ENCODE measurements around the gene IRAG1. TPM values are rescaled to one million over a fixed set of nuclear protein-coding genes. Genes with fewer than 3 reads are reported as not detected.

The IRAG1 gene
- total and polyA plus RNA-seq, 7 experiments from 2014 or later = 0.11 to 1.4 TPM; not detected in 5

DNA sequence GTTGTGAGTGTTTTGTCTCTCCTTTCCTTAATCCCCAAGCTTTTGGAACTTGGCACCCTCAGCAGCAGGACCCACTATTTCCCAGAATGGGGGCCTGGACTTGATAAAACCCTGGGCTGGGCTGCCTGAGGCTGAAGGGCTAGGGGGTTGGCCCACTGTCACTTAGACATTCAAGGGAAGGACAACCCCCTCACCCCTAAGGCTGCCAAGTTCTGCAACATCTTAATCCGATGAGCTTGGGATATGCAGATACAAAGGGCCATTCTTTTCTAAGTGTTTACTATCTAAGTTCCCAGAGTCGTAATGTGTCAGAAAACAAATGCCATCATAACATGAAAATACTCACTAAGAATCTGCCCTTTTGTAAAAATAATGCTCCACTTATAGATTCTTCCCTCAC is 42.9 kb downstream of the IRAG1 start:
- Mint-ChIP-seq H3K27ac (no peak overlapping the region), H3K9me3 (no peaks in the 10 kb centered on the region), H3K27me3 (no peaks in the 10 kb centered on the region), H3K4me1 (peaks cover 0 to 15% (median 0%) of the 10 kb centered on the region in 7 donors), H3K36me3 (no peaks in the 10 kb centered on the region), H3K4me3 (no peak overlapping the region)
- intact Hi-C loops (cut with micrococcal nuclease) = loop anchor here in 1 of 2 donors (10.0 kb wide), 2 partner anchors 106 to 446 kb away; partner anchors contain the start of gene RNF141
- no peak overlapping the region for H3K27ac ChIP-seq (ENCODE audit: low read depth, low read length)
- ChIA-PET CTCF (interaction anchor here (0.7 to 7.6 kb wide), 5 partner anchors 109 to 371 kb away, joined by 3 to 65 read pairs (median 5); partner anchors contain the start of gene RNF141), POLR2A (no interaction called here)
- ATAC-seq = no peak
- no peaks in the 10 kb centered on the region for H3K36me3 ChIP-seq (ENCODE audit: control insufficient read depth in 2 of 3, insufficient read depth in 3 of 3, low read length in 3 of 3)
- DNase-seq = no peak
- H3K9me3 ChIP-seq (ENCODE audit: control insufficient read depth in 2 of 3, low read length in 3 of 3) = no peaks in the 10 kb centered on the region
- no peaks in the 10 kb centered on the region for H3K4me1 ChIP-seq (ENCODE audit: control insufficient read depth in 2 of 2, insufficient read depth in 2 of 2, low read length in 2 of 2)
- H3K4me3 ChIP-seq (ENCODE audit: low read length) = no peak overlapping the region
- no peaks in the 10 kb centered on the region for H3K27me3 ChIP-seq (ENCODE audit: control insufficient read depth in 2 of 2, insufficient read depth in 2 of 2, low read length in 2 of 2)

DNA sequence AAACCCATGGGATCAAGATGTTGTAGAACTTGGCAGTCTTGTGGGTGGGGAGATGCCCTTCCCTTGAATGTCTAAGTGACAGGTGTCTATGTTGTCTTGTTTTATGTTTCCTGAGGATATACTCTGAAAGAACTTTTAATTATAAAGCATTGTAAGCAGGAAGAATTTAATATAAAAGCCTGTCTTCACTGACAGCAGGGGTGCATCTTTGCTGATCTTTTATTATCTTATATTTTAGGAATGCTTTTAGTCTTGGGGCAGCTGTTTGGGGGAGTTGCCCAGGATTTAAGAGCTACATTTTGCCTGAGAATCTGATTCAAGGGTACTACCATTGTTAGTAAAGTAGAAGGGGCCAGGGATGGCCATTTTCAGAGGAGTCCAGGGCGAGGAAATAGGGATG is 43.4 kb downstream of the IRAG1 start:
- POLR2A ChIA-PET = no interaction called here
- Histone ChIP-seq H3K27ac (ENCODE audit: low read depth, low read length) (no peak overlapping the region), H3K4me1 (ENCODE audit: control insufficient read depth in 2 of 2, insufficient read depth in 2 of 2, low read length in 2 of 2) (no peaks in the 10 kb centered on the region), H3K36me3 (ENCODE audit: control insufficient read depth in 2 of 3, insufficient read depth in 3 of 3, low read length in 3 of 3) (no peaks in the 10 kb centered on the region), H3K4me3 (ENCODE audit: low read length) (no peak overlapping the region), H3K9me3 (ENCODE audit: control insufficient read depth in 2 of 3, low read length in 3 of 3) (no peaks in the 10 kb centered on the region), H3K27me3 (ENCODE audit: control insufficient read depth in 2 of 2, insufficient read depth in 2 of 2, low read length in 2 of 2) (no peaks in the 10 kb centered on the region)
- no peak overlapping the region for H3K4me3 Mint-ChIP-seq
- ATAC-seq (no peak), DNase-seq (no peak)
- no peak overlapping the region for H3K27ac Mint-ChIP-seq
- H3K9me3 Mint-ChIP-seq = no peaks in the 10 kb centered on the region
- H3K36me3 Mint-ChIP-seq = no peaks in the 10 kb centered on the region
- intact Hi-C loops (cut with micrococcal nuclease) = loop anchor here in 1 of 2 donors (10.0 kb wide), 2 partner anchors 105 to 445 kb away; partner anchors contain the start of gene RNF141
- H3K27me3 Mint-ChIP-seq = no peaks in the 10 kb centered on the region
- peaks cover 0 to 15% (median 0%) of the 10 kb centered on the region in 7 donors for H3K4me1 Mint-ChIP-seq
- CTCF ChIA-PET = interaction anchor here (0.8 to 7.6 kb wide), 3 partner anchors 234 to 246 kb away, joined by 3 to 65 read pairs (median 6); no protein-coding TSS in a partner anchor

DNA sequence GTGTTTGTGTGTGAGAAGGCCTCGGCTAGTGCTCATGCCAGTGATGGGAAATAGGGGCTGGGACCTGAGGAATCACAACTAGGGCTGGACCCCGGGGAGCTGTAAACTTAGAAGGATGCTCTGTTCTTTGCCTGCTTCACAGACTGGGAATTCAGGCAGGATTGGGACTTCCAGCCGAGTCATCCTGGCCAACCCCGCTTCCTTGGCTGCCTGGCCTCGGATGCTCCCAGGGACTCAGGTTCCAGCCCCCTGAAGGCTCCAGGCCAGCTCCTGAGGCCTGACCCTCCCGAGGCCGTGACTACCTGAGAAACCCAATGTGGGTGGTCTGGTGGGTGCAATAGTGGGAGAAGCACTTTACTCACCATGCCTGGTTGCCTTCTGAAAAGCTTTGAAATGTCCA is 44.7 kb downstream of the IRAG1 start:
- Mint-ChIP-seq H3K36me3 (no peaks in the 10 kb centered on the region), H3K4me1 (peaks cover 0 to 10% (median 0%) of the 10 kb centered on the region in 7 donors), H3K9me3 (no peaks in the 10 kb centered on the region), H3K4me3 (no peak overlapping the region), H3K27me3 (no peaks in the 10 kb centered on the region), H3K27ac (no peak overlapping the region)
- ATAC-seq = no peak
- ChIA-PET POLR2A (interaction anchor here (0.6 kb wide), 1 partner anchor 93 kb away, joined by 3 read pairs; no protein-coding TSS in a partner anchor), CTCF (interaction anchor here (1.3 kb wide), 1 partner anchor 235 kb away, joined by 5 read pairs; no protein-coding TSS in a partner anchor)
- Histone ChIP-seq H3K27ac (ENCODE audit: low read depth, low read length) (no peak overlapping the region), H3K4me1 (ENCODE audit: control insufficient read depth in 2 of 2, insufficient read depth in 2 of 2, low read length in 2 of 2) (no peaks in the 10 kb centered on the region), H3K9me3 (ENCODE audit: control insufficient read depth in 2 of 3, low read length in 3 of 3) (no peaks in the 10 kb centered on the region), H3K27me3 (ENCODE audit: control insufficient read depth in 2 of 2, insufficient read depth in 2 of 2, low read length in 2 of 2) (no peaks in the 10 kb centered on the region), H3K4me3 (ENCODE audit: low read length) (no peak overlapping the region), H3K36me3 (ENCODE audit: control insufficient read depth in 2 of 3, insufficient read depth in 3 of 3, low read length in 3 of 3) (no peaks in the 10 kb centered on the region)
- DNase-seq = no peak
- intact Hi-C loops (cut with micrococcal nuclease) = no loop called here

DNA sequence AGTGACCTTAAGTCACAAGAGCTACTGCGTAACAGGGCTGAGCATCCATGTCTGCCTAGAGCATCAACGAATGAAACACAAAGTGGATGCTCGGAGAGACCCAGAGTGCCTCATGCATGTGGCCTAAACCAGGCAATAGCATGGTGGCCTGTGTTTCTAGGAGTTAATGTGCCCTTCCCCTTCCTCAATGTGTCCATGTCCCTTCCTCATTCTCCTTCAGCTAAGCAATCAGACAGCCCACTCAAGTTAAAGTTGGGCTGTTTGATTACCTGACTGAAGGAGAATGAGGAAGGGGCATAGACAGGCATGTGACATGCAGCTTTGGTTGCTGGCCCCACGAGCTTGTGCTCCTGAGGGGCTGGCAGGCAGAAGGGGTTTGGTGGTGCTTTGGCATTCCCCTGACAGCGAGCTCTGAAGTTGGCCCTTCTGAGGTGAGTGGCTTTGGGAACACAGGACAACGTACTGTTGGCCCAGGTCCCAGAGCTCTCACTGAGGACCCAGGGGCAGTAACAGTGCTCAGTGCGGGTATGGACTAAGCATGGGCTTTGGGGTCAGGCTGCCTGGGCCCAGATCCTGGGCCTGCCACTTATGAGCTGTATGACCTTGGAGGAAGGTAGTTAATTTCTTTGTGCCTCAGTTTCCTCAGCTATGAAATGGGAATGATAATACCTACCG is 46.7 kb downstream of the IRAG1 start:
- Histone ChIP-seq H3K4me1 (ENCODE audit: control insufficient read depth in 2 of 2, insufficient read depth in 2 of 2, low read length in 2 of 2) (no peaks in the 10 kb centered on the region), H3K4me3 (ENCODE audit: low read length) (no peak overlapping the region), H3K27me3 (ENCODE audit: control insufficient read depth in 2 of 2, insufficient read depth in 2 of 2, low read length in 2 of 2) (no peaks in the 10 kb centered on the region), H3K36me3 (ENCODE audit: control insufficient read depth in 2 of 3, insufficient read depth in 3 of 3, low read length in 3 of 3) (no peaks in the 10 kb centered on the region), H3K9me3 (ENCODE audit: control insufficient read depth in 2 of 3, low read length in 3 of 3) (no peaks in the 10 kb centered on the region), H3K27ac (ENCODE audit: low read depth, low read length) (no peak overlapping the region)
- H3K27ac Mint-ChIP-seq = no peak overlapping the region
- H3K4me3 Mint-ChIP-seq = no peak overlapping the region
- H3K9me3 Mint-ChIP-seq = no peaks in the 10 kb centered on the region
- ChIA-PET POLR2A (interaction anchor here (0.9 kb wide), 1 partner anchor 32 kb away, joined by 3 read pairs; no protein-coding TSS in a partner anchor), CTCF (interaction anchor here (1.2 to 1.4 kb wide), 3 partner anchors 9 to 101 kb away, joined by 3 to 9 read pairs (median 5); no protein-coding TSS in a partner anchor)
- ATAC-seq (no peak), DNase-seq (no peak)
- peaks cover 0 to 8% (median 0%) of the 10 kb centered on the region in 7 donors for H3K4me1 Mint-ChIP-seq
- H3K27me3 Mint-ChIP-seq = no peaks in the 10 kb centered on the region
- no peaks in the 10 kb centered on the region for H3K36me3 Mint-ChIP-seq
- intact Hi-C loops (cut with micrococcal nuclease) = no loop called here

DNA sequence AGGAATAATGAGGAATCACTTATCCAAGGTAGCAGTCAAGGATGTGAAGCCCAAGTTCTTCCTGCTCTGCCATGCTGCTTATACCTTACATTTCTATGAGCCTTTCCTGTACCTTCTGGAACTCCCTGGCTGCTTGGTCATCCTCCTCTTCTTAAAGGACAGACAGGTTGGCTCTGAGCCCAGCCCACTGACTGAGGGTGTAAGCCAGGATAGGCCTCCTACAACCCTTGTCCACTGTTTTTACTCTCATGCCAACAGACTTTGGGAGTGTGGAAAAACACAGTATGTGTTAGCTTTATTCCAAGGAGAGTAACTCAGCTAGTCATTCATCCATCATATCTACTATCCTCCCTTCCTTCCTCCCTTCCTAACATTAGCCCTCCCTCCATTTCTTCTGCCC is 47.5 kb downstream of the IRAG1 start:
- Mint-ChIP-seq H3K4me3 (no peak overlapping the region), H3K27ac (no peak overlapping the region), H3K4me1 (peaks cover 0 to 8% (median 0%) of the 10 kb centered on the region in 7 donors), H3K9me3 (no peaks in the 10 kb centered on the region), H3K27me3 (no peaks in the 10 kb centered on the region), H3K36me3 (no peaks in the 10 kb centered on the region)
- Histone ChIP-seq H3K4me1 (ENCODE audit: control insufficient read depth in 2 of 2, insufficient read depth in 2 of 2, low read length in 2 of 2) (no peaks in the 10 kb centered on the region), H3K27ac (ENCODE audit: low read depth, low read length) (no peak overlapping the region), H3K9me3 (ENCODE audit: control insufficient read depth in 2 of 3, low read length in 3 of 3) (no peaks in the 10 kb centered on the region), H3K4me3 (ENCODE audit: low read length) (no peak overlapping the region), H3K36me3 (ENCODE audit: control insufficient read depth in 2 of 3, insufficient read depth in 3 of 3, low read length in 3 of 3) (no peaks in the 10 kb centered on the region), H3K27me3 (ENCODE audit: control insufficient read depth in 2 of 2, insufficient read depth in 2 of 2, low read length in 2 of 2) (no peaks in the 10 kb centered on the region)
- no peak for ATAC-seq
- no peak for DNase-seq
- intact Hi-C loops (cut with micrococcal nuclease) = no loop called here
- ChIA-PET CTCF (interaction anchor here (1.4 kb wide), 1 partner anchor 100 kb away, joined by 5 read pairs; no protein-coding TSS in a partner anchor), POLR2A (no interaction called here)

DNA sequence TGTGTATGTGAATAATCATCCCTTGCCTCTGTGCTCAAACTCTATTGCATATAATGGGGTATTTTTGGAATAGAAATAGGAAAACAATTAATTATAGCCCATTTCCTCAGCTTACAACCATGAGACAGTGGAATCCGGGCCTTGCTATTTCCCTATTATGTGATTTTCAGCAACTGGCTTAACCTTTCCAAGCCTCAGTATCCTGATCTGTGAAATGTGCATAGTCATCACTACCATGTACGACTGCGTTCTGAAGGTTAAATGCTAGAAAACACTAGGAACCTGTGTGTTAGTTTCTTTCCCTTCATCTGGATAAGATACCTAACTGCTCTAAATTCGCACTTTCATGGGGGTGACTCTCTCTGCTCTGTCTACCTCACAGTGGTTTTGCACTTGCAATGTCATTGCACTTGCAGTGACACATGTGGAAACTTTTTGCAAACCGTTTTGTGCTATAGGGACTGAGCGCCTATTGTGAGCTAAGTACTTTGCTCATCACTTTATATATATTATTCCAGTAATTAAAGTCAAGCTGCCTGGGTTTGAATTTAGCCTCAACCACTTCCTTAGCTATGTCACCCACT is 48.3 kb downstream of the IRAG1 start:
- no peaks in the 10 kb centered on the region for H3K27me3 Mint-ChIP-seq
- no peak overlapping the region for H3K27ac Mint-ChIP-seq
- Histone ChIP-seq H3K9me3 (ENCODE audit: control insufficient read depth in 2 of 3, low read length in 3 of 3) (no peaks in the 10 kb centered on the region), H3K4me3 (ENCODE audit: low read length) (no peak overlapping the region), H3K27me3 (ENCODE audit: control insufficient read depth in 2 of 2, insufficient read depth in 2 of 2, low read length in 2 of 2) (no peaks in the 10 kb centered on the region), H3K36me3 (ENCODE audit: control insufficient read depth in 2 of 3, insufficient read depth in 3 of 3, low read length in 3 of 3) (no peaks in the 10 kb centered on the region), H3K4me1 (ENCODE audit: control insufficient read depth in 2 of 2, insufficient read depth in 2 of 2, low read length in 2 of 2) (no peaks in the 10 kb centered on the region), H3K27ac (ENCODE audit: low read depth, low read length) (no peak overlapping the region)
- intact Hi-C loops (cut with micrococcal nuclease) = no loop called here
- DNase-seq = no peak
- peaks cover 0 to 8% (median 0%) of the 10 kb centered on the region in 7 donors for H3K4me1 Mint-ChIP-seq
- H3K36me3 Mint-ChIP-seq = no peaks in the 10 kb centered on the region
- no peaks in the 10 kb centered on the region for H3K9me3 Mint-ChIP-seq
- no peak overlapping the region for H3K4me3 Mint-ChIP-seq
- ATAC-seq = no peak
- CTCF ChIA-PET = no interaction called here
- POLR2A ChIA-PET = no interaction called here
